HG03354 (cell line): Measurements from ENCODE around the gene FAM216A.
"Not testable (repeated sequence)": the region's sequence is repeated elsewhere in the genome, so short reads cannot be mapped to it uniquely, and the experiment has no call there.

ENCODE experiments used
- ATAC-seq: cut with Tn5 transposase; IDR thresholded peaks from one replicate; pipeline ENCODE4 v1.9.1; 2021; ENCODE audit warnings: mild to moderate bottlenecking; ENCODE audit not compliant: unreplicated experiment, poor library complexity, severe bottlenecking

The FAM216A gene

GRCh38 chr12:110498984-110499706 is 30.5 kb downstream of the FAM216A start:
- ATAC-seq, result no peak

DNA sequence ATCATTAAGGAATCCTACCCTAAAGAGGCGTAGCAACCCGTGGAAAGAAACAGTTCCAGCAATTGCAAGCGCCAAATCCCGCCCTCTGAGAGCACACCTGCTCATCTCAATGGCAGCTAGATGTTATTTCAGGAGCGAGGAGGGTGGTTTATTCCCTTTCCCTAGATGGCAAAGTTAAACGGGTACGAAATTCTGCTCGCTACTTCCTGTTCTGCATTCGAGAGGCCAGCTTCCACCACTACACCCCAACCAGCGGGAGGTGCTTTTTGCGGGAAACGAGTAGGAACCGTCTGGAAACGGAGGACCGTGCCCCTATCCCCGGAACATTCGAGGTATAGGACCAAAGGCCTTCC is 32.7 kb downstream of the FAM216A start:
- no peak for ATAC-seq

- ATAC-seq, result peak; percentile 95
These were observed 33.4 kb downstream of the FAM216A start, which contains the start of the genes RAD9B and VPS29 for GRCh38 chr12:110501752-110502738. Gene RAD9B, plus strand, starts transcription at chr12:110502331. Its CDS starts 7 bp downstream, at chr12:110502338. Gene VPS29, minus strand, starts transcription at chr12:110502111. Its CDS starts 60 bp downstream, at chr12:110502051.

- no peak for ATAC-seq
These were observed 34.8 kb downstream of the FAM216A start for GRCh38 chr12:110503432-110503831.

GRCh38 chr12:110505332-110505731 is 36.7 kb downstream of the FAM216A start:
- ATAC-seq, result no peak

- ATAC-seq, result no peak
These were observed 39.5 kb downstream of the FAM216A start for GRCh38 chr12:110508071-110508586.

DNA sequence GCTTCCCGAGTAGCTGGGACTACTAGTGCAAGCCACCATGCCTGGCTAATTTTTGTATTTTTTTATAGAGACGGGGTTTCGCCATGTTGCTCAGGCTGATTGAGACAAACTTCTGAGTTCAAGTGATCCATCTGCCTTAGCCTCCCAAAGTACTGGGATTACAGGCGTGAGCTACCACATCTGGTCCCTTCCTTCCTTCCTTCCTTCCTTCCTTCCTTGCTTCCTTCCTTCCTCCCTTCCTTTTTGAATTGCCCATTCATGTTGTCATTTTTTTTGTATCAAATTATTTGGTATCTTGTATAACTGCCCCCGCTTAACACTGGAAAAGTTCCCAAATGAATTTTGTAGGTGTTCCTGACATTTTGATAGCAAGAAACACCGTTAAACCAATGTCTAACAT is 45.2 kb downstream of the FAM216A start:
- ATAC-seq, result no peak

- no peak for ATAC-seq
These were observed 45.7 kb downstream of the FAM216A start for GRCh38 chr12:110514363-110514762.

- ATAC-seq, result no peak
These were observed 48.4 kb downstream of the FAM216A start for GRCh38 chr12:110516995-110517394.

DNA sequence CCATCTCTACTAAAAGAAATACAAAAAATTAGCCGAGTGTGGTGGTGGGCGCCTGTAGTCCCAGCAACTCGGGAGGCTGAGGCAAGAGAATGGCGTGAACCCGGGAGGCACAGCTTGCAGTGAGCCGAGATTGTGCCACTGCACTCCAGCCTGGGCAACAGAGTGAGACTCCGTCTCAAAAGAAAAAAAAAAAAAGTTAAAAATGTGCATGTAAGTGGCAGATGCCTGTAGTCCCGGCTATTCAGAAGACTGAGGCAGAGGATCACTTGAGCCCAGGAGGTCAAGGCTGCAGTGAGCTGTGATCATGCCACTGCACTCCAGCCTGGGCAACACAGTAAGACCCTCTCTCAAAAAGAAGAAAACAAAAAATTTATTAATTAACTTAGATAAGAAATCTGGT is 49.4 kb downstream of the FAM216A start:
- ATAC-seq, result not testable (repeated sequence)

DNA sequence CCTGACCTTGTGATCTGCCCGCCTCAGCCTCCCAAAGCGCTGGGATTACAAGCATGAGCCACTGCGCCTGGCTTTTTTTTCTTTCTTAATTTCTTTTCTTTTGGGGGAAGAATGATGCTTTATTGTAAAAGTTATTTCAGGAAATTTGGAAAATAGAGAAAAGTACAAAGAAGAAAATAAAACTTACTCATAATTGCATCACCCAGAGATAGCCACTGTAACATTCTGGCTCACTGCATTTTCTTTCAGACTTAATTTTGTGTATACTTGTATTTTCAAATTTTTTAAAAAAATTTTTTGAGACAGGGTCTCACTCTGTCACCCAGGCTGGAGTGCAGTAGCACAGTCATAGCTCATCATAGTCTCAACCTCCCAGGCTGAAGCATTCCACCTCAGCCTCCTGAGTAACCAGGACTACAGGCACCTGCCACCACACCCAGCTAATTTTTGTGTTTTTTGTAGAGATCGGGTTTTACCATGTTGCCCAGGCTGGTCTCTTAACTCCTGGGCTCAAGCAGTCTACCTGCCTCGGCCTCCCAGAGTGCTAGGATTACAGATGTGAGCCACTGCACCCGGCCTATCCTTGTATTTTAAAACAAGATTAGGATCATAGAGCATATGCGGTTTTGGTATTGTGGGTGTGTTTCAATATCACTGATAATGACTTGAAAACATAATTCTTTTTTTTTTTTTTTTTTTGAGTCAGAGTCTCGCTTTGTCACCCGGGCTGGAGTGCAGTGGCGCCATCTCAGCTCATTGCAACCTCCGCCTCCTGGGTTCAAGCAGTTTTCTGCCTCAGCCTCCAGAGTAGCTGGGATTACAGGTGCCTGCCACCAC is 52.4 kb downstream of the FAM216A start:
- ATAC-seq, result not testable (repeated sequence)

DNA sequence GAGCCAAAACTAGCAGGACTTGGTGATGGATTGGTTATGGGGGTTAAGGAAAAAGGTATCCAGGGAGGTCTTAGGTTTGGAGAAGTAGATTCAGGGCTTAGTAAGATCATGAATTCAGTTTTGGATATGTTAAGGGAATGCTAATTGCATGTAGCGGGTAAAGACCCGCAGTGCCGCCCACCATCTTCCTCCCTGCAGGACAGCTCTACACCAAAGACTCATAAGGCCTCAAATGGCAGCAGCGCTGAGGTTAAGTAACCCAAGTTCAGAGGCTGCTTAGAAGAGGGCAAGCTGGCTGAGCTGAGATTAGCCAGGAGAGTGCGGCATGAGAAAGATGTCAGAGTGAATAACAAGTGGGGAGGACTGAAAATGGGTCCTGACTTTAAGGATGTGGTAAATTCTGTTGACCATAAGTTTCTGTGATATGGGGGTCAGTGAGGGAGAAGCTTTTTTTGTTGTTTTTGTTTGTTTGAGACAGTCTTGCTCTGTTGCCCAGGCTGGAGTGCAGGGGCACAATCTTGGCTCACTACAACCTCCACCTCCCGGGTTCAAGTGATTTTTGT is 59.7 kb downstream of the FAM216A start:
- ATAC-seq, result no peak

GRCh38 chr12:110530511-110530910 is 61.9 kb downstream of the FAM216A start:
- ATAC-seq, result no peak

GRCh38 chr12:110531741-110532333 is 63.2 kb downstream of the FAM216A start:
- peak; percentile 88 for ATAC-seq

DNA sequence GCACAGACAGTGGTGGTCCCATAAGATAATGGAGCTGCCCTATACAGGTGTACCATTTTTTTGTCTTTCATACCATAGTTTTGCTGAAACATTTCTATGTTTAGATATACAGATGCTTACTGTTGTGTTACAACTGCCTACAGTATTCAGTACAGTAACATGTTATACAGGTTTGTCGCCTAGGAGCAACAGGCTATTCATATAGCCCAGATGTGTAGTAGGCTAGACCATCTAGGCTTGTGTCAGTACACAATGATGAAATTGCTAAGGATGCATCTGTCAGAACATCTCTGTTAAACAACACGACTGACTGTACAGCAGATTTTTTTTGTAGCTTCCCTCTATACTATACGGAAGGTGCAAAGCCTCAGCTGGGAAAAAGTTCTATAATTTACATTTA is 64.0 kb downstream of the FAM216A start:
- ATAC-seq, result no peak

DNA sequence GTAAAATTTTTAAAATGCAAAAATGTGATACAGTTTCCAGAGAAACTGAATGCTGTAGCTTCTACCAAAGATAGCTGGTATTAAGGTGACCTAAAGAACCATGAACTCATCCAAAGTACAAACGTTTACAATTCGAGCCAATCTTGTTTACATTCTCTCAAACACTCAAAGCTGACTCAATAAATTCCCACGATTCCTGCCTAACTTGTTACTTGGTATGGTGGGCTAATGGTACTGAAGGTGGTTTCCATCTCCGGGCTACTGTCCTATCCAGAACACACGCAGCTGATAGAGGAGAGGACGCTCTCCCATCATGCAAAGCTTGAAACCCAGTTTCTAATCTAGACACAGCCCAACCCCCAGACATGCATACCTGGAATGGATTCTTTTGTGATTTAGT is 65.0 kb downstream of the FAM216A start:
- no peak for ATAC-seq

GRCh38 chr12:110534811-110535210 is 66.2 kb downstream of the FAM216A start:
- ATAC-seq, result no peak

DNA sequence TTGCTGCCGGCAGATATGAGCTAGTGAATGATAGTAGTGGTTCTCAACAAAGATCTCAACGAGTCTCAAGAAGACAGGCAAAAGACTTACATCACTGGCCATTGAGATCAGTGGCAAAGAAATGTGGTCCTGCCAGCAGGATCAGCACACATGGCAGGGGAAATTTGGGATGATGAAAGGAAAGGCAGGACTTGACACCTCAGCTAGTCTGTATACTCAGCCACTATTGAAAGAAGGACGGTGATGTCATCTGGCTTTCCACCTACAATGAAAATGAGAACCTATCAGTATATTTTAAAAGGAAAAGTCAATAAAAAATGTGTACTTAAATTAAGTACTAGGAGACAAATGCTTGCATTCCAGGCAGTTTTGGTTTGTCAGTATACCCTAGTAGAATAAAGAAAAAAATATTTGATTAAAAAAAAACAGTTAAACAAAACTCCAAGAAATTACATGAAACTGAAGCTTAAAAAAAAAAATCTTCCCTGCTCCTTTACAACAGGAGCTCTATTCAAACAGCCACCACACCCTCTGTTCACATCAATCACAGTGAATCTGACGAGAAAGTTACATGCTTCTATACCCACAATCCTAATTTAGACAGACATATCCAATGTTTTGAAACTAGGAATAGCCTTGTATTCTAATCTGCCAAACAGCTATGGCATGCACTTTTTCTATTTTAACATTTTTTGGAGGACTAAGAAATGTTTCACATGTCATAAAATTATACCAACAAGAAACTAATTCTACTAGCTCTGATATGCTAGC is 68.4 kb downstream of the FAM216A start:
- ATAC-seq, result no peak
